GOT3 (cell line): ENCODE measurements around the gene CSPG4.
A peak's percentile ranks its signal among the peaks of the same experiment; 100 is the strongest.

Experiments used
- DNase-seq: peaks from one replicate; lab custom pipeline; 2025; ENCODE audit warnings: mixed read lengths; lab: John Stamatoyannopoulos, UW

Gene CSPG4

GRCh38 chr15:75669191-75669878, 43.3 kb downstream of the CSPG4 start:
- DNase-seq = no peak

GRCh38 chr15:75666823-75667501, 45.7 kb downstream of the CSPG4 start:
- DNase-seq = peak; percentile 84

- DNase-seq = no peak
Measured at GRCh38 chr15:75663931-75664421, 48.7 kb downstream of the CSPG4 start.

- no peak for DNase-seq
Measured at GRCh38 chr15:75662823-75663519, 49.7 kb downstream of the CSPG4 start.

GRCh38 chr15:75661756-75662140, 50.9 kb downstream of the CSPG4 start:
- no peak for DNase-seq

GRCh38 chr15:75661100-75661755, 51.4 kb downstream of the CSPG4 start:
- peak; percentile 57 for DNase-seq

GRCh38 chr15:75659928-75660645, 52.6 kb downstream of the CSPG4 start:
- no peak for DNase-seq

GRCh38 chr15:75659141-75659771, 53.4 kb downstream of the CSPG4 start:
- no peak for DNase-seq

GRCh38 chr15:75656813-75657212, 55.8 kb downstream of the CSPG4 start:
- no peak for DNase-seq

GRCh38 chr15:75656331-75656730, 56.3 kb downstream of the CSPG4 start:
- DNase-seq = no peak

GRCh38 chr15:75655931-75656330, 56.7 kb downstream of the CSPG4 start:
- DNase-seq = no peak

- no peak for DNase-seq
Measured at GRCh38 chr15:75654201-75654907, 58.3 kb downstream of the CSPG4 start.

- DNase-seq = no peak
Measured at GRCh38 chr15:75653347-75653913, 59.2 kb downstream of the CSPG4 start.

GRCh38 chr15:75651810-75652543, 60.7 kb downstream of the CSPG4 start:
- no peak for DNase-seq

- DNase-seq = no peak
Measured at GRCh38 chr15:75650908-75651809, 61.5 kb downstream of the CSPG4 start.

- no peak for DNase-seq
Measured at GRCh38 chr15:75649848-75650247, 62.8 kb downstream of the CSPG4 start.

GRCh38 chr15:75649045-75649761, 63.4 kb downstream of the CSPG4 start:
- DNase-seq = no peak
